Tibial nerve (tissue), 3 donors: ENCODE measurements around the gene HACE1.

Experiments
- CTCF ChIP-seq, 5 experiments: fragments of 200-600 bp in 3 of 5; fragments of 450-650 bp in 2 of 5; sonication (generic) in 3 of 5; IDR thresholded peaks; one replicate each; pipeline ENCODE4 v1.5.1; 2016 to 2019; ENCODE audit warnings: antibody characterized with exemption in 5 of 5, mild to moderate bottlenecking in 3 of 5, moderate library complexity in 2 of 5
- POLR2A ChIP-seq, 2 donors: fragments of 450-650 bp; IDR thresholded peaks; one replicate each; pipeline ENCODE4 v1.6.1; 2017; ENCODE audit warnings: antibody characterized with exemption in 2 of 2, mild to moderate bottlenecking in 2 of 2, moderate library complexity in 2 of 2

- TF ChIP-seq CTCF (IDR thresholded peaks at IDR 0.05) (no peak), POLR2A (IDR thresholded peaks at IDR 0.05) (no peak)
Measured at GRCh38 chr6:104860221-104860620, 502 bp upstream of the HACE1 start.
